Stimulated activated CD4-positive, alpha-beta T cell treated with anti-CD3 and anti-CD28 coated beads, Interleukin-4, amount 100 ng/mL, for 24 hours (primary cell): Measurements from ENCODE around the gene GEMIN5.

Experiments
- DNase-seq: peaks from one replicate; pipeline ENCODE4 v3.0.0-alpha.2; 2020

The GEMIN5 gene

DNA sequence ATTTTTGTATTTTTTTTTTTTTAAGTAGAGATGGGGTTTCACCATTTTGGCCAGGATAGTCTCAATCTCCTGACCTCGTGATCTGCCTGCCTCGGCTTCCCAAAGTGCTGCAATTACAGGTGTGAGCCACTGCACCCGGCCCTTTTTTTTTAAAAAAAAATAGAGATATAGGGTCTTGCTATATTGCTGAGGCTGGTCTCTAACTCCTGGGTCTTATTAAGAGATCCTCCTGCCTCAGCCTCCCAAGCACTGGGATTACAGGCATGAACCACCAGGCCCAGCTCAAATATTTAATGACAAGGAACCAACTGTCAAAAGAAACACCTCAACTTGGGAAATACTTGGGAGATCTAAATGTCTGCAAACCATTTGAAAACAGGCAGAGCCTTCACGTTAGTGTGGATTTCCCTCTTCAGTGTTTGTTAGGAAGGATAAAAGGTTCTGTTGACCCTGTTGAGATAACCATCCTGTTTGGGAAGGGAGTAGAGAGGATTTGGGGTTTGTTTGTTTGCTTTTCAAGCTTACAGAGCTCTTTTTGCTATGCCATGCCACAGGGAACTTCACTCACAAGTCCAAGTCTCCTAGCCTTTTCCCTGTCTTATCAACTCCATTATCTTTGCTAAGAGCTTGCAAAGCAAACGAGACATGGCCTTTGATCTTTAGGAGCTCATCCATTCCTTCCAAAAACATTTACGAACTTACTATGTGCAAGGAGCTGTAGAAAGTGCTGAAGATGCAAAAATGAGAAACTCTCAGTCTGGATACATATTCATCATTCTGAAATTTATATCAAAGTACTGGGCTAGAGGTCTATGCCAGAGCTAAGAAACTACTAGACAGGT is 95.1 kb downstream of the GEMIN5 start:
- no peak for DNase-seq

DNA sequence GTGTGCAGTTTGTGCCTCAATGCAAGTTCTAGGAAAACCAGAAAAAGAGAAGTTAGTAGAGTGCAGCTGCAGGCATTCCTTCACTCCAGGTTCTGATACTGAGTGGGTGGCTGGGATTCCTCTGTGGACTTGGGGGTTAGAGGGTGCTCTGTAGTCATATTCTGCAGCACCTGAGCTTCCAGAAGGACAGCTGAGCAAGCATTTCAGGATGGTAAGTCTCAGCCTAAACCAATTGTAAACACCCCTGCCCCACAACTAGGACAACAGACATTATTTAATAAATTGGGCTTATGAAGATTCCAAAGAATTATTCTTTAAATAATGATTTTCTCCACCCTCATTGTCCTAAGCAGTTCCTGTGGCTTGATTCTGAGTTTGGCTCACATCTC is 96.7 kb downstream of the GEMIN5 start:
- no peak for DNase-seq

GRCh38 chr5:154840435-154841272 is 97.4 kb downstream of the GEMIN5 start:
- no peak for DNase-seq
